Stomach (tissue), 9 donors: ENCODE data around the gene KANK2. TPM values are rescaled to one million over a fixed set of nuclear protein-coding genes. Genes with fewer than 3 reads are reported as not detected.
"Not testable (repeated sequence)": the region's sequence is repeated elsewhere in the genome, so short reads cannot be mapped to it uniquely, and the experiment has no call there.

Source experiments
- DNase-seq, 2 donors: peaks; one replicate each; pipeline versions ENCODE4 v3.0.0 to v3.0.0-alpha.2; 2013 to 2019
- H3K27ac ChIP-seq, 5 donors: fragments of 200-600 bp in 4 of 5; sonication (generic) in 4 of 5; one replicate each; pipeline ENCODE4 v1.5.1; 2013 to 2019; ENCODE audit warnings: mild to moderate bottlenecking in 1 of 5, moderate library complexity in 1 of 5
- H3K27me3 ChIP-seq, 3 donors: fragments of 200-600 bp; sonication (generic); one replicate each; pipeline ENCODE4 v1.5.1; 2017 to 2019; ENCODE audit warnings: mixed run types in 1 of 3
- H3K36me3 ChIP-seq, 4 donors: fragments of 200-600 bp; sonication (generic); 1 replicate in 3 of 4; 2 replicates in 1 of 4; pipeline ENCODE4 v1.5.1; 2016 to 2019
- H3K4me1 ChIP-seq, 4 donors: fragments of 200-600 bp; sonication (generic); one replicate each; pipeline ENCODE4 v1.5.1; 2016 to 2019
- H3K4me3 ChIP-seq, 4 donors: fragments of 200-600 bp; sonication (generic) in 3 of 4; one replicate each; pipeline ENCODE4 v1.5.1; 2016 to 2019; ENCODE audit warnings: mild to moderate bottlenecking in 1 of 4
- H3K9me3 ChIP-seq, 4 donors: fragments of 200-600 bp; sonication (generic); one replicate each; pipeline ENCODE4 v1.5.1; 2016 to 2019
- EP300 ChIP-seq: sonication (generic); formaldehyde crosslinking; IDR thresholded peaks from one replicate; pipeline ENCODE4 v1.6.1; 2017; ENCODE audit warnings: antibody characterized with exemption
- POLR2A ChIP-seq, 4 donors: fragments of 450-650 bp; IDR thresholded peaks; one replicate each; pipeline ENCODE4 v1.6.1; 2016; ENCODE audit warnings: antibody characterized with exemption in 4 of 4, control low read depth in 2 of 4, mild to moderate bottlenecking in 1 of 4, moderate library complexity in 1 of 4
- POLR2AphosphoS5 ChIP-seq, 3 donors: sonication (generic); formaldehyde crosslinking; IDR thresholded peaks; one replicate each; pipeline ENCODE4 v1.6.1; 2016; ENCODE audit warnings: antibody characterized with exemption in 3 of 3
- WGBS, 5 donors: extraction: QIAGEN DNeasy Blood & Tissue Kit in 3 of 5; methylation state at CpG; one replicate each; pipeline versions ENCODE4 v1.1.5 to v1.1.7; 2013 to 2018; 5-methylcytosine and 5-hydroxymethylcytosine counted together
- intact Hi-C: fragments of 100-400 bp; cut with DNase I; formaldehyde crosslinking; loops from one replicate; pipeline ENCODE4 v1.15.1; 2023; ENCODE audit warnings: low total_unique reads
- polyA plus RNA-seq, 3 donors: library from polyadenylated mRNA; stranded (reverse); fragments of 200-250 nt; gene quantifications; one replicate each; pipeline ENCODE4 v1.2.3, GENCODE V29; 2013
- total RNA-seq, 5 donors: library from RNA; depleted of rRNA; stranded (reverse); fragments of >200 nt; gene quantifications; one replicate each; pipeline versions ENCODE4 v1.1.0 to v1.2.3, GENCODE V29; 2014 to 2016
- TF ChIP-seq, protein P1 (sequence below), 7 experiments: fragments of 450-650 bp in 4 of 7; fragments of 200-600 bp in 3 of 7; sonication (generic) in 3 of 7; IDR thresholded peaks; one replicate each; pipeline ENCODE4 v1.5.1; 2016 to 2019; ENCODE audit warnings: antibody characterized with exemption in 7 of 7, control low read depth in 2 of 7, mild to moderate bottlenecking in 1 of 7
- donor health status: healthy with polysubstance abuse.
- donor health status: Bipolar disorder and iron deficiency.
- donor health status: healthy.

Gene KANK2
- total and polyA plus RNA-seq, 8 donors: 82.4 to 415 (median 174) TPM

DNA sequence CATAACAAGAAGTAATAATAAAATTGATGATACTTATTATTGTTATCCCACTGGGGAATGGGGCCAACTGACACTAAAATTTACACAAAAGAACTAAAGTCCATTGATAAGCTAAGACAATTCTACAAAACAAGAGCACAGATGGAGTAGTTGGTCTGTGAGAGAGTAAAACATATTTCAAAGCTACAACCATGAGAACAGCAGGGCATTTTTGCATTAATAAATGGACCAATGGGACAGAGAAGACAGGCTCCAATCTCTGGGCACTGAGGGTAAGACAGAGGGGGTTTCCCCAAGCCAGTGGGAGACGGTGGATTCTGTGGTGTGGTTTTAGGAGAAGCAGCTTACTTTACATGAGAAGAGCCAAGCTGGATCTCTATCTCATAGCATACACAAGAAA lies 14.4 kb downstream of the KANK2 start:
- DNase-seq: no peak
- H3K4me3 ChIP-seq: no peak overlapping the region
- peak overlapping the region in 3 of 5 donors; percentile 77 to 98 (median 94) for H3K27ac ChIP-seq
- no peaks in the 10 kb centered on the region for H3K27me3 ChIP-seq
- peaks cover 42 to 85% (median 60%) of the 10 kb centered on the region in 4 donors for H3K4me1 ChIP-seq
- H3K9me3 ChIP-seq: no peaks in the 10 kb centered on the region
- peaks cover 14 to 64% (median 37%) of the 10 kb centered on the region in 4 donors for H3K36me3 ChIP-seq
- WGBS, 5 donors: 75 to 91% (median 84%) methylated on average over 1 of the region's 1 CpG
- intact Hi-C loops: no loop called here
- no peak for TF ChIP-seq POLR2A (IDR thresholded peaks at IDR 0.05)
- TF ChIP-seq EP300: no peak
- TF ChIP-seq, protein P1, sequence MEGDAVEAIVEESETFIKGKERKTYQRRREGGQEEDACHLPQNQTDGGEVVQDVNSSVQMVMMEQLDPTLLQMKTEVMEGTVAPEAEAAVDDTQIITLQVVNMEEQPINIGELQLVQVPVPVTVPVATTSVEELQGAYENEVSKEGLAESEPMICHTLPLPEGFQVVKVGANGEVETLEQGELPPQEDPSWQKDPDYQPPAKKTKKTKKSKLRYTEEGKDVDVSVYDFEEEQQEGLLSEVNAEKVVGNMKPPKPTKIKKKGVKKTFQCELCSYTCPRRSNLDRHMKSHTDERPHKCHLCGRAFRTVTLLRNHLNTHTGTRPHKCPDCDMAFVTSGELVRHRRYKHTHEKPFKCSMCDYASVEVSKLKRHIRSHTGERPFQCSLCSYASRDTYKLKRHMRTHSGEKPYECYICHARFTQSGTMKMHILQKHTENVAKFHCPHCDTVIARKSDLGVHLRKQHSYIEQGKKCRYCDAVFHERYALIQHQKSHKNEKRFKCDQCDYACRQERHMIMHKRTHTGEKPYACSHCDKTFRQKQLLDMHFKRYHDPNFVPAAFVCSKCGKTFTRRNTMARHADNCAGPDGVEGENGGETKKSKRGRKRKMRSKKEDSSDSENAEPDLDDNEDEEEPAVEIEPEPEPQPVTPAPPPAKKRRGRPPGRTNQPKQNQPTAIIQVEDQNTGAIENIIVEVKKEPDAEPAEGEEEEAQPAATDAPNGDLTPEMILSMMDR (IDR thresholded peaks at IDR 0.05): no peak
- TF ChIP-seq POLR2AphosphoS5 (IDR thresholded peaks at IDR 0.05): no peak

DNA sequence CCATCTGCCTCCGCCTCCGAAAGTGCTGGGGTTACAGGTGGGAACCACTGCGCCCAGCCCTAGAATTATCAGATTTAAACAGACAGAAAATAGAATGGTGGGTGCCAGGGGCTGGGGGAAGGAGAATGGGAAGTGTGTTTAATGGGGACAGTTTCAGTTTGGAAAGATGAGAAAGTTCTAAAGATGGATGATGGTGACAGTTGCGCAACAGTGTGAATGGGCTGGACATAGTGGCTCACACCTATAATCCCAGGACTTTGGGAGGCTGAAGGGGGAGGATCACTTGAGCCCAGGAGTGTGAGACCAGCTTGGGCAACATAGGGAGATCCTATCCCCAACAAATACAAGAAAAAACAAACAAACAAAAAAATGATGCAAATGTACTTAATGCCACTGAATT lies 15.9 kb downstream of the KANK2 start:
- H3K27ac ChIP-seq: peak overlapping the region in 4 of 5 donors; percentile 52 to 94 (median 72)
- H3K36me3 ChIP-seq: peaks cover 19 to 65% (median 44%) of the 10 kb centered on the region in 4 donors
- intact Hi-C loops: no loop called here
- no peak for DNase-seq
- peaks cover 39 to 72% (median 52%) of the 10 kb centered on the region in 4 donors for H3K4me1 ChIP-seq
- H3K4me3 ChIP-seq: no peak overlapping the region
- TF ChIP-seq POLR2AphosphoS5 (IDR thresholded peaks at IDR 0.05) (no peak), POLR2A (IDR thresholded peaks at IDR 0.05) (no peak), EP300 (no peak)
- TF ChIP-seq, protein P1 (IDR thresholded peaks at IDR 0.05): no peak
- H3K9me3 ChIP-seq: no peaks in the 10 kb centered on the region
- WGBS, 5 donors: 86 to 95% (median 90%) methylated on average over 4 of the region's 4 CpGs
- no peaks in the 10 kb centered on the region for H3K27me3 ChIP-seq

DNA sequence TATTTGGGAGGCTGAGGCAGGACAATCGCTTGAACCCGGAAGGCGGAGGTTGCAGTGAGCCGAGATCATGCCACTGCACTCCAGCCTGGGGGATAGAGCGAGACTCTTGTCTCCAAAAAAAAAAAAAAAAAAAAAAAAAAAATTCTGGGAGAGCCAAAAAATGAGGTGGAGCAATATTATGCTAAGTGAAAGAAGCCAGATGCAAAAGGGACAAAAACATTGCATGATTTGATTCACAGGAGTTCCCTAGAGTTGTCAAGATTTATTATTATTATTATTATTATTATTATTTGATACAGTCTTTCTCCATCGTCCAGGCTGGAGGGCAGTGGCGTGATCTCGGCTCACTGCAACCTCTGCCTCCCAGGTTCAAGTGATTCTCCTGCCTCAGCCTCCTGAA lies 16.4 kb downstream of the KANK2 start:
- WGBS, 5 donors: 81 to 89% (median 87%) methylated on average over 8 of the region's 8 CpGs
- peaks cover 19 to 65% (median 45%) of the 10 kb centered on the region in 4 donors for H3K36me3 ChIP-seq
- H3K9me3 ChIP-seq, DNase-seq, intact Hi-C loops, H3K27me3 ChIP-seq, H3K4me3 ChIP-seq: not testable (repeated sequence)
- H3K4me1 ChIP-seq: peaks cover 35 to 67% (median 48%) of the 10 kb centered on the region in 4 donors
- H3K27ac ChIP-seq: peak overlapping the region in 4 of 5 donors; percentile 61 to 94 (median 72)

DNA sequence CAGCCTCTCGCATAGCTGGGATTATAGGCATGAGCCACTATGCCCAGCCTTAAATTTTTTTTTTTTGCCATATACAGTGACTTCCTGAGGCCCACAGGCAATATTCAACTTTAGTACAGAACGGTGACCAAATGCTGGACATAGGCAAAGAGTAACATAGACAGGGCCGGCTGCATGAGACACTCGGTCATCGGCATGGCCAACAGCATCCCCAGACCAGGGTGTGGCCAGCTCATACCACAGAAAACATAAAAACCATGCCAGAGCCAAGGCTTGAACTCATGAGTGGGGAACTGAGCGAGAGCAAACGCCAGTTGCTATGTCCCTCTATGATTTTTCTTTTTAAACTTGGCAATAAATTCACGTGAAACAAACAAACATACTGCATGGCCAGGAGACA lies 17.0 kb downstream of the KANK2 start:
- no peak overlapping the region for H3K4me3 ChIP-seq
- 42 to 70% (median 66%) methylated on average over 8 of the region's 8 CpGs for WGBS, 5 donors
- no peaks in the 10 kb centered on the region for H3K27me3 ChIP-seq
- peaks cover 23 to 65% (median 48%) of the 10 kb centered on the region in 4 donors for H3K36me3 ChIP-seq
- H3K27ac ChIP-seq: peak overlapping the region in 4 of 5 donors; percentile 61 to 94 (median 72)
- DNase-seq: no peak
- intact Hi-C loops: no loop called here
- H3K9me3 ChIP-seq: no peaks in the 10 kb centered on the region
- peaks cover 30 to 60% (median 42%) of the 10 kb centered on the region in 4 donors for H3K4me1 ChIP-seq
- TF ChIP-seq POLR2A (IDR thresholded peaks at IDR 0.05): no peak
- no peak for TF ChIP-seq POLR2AphosphoS5 (IDR thresholded peaks at IDR 0.05)
- TF ChIP-seq, protein P1 (IDR thresholded peaks at IDR 0.05): no peak
- no peak for TF ChIP-seq EP300

DNA sequence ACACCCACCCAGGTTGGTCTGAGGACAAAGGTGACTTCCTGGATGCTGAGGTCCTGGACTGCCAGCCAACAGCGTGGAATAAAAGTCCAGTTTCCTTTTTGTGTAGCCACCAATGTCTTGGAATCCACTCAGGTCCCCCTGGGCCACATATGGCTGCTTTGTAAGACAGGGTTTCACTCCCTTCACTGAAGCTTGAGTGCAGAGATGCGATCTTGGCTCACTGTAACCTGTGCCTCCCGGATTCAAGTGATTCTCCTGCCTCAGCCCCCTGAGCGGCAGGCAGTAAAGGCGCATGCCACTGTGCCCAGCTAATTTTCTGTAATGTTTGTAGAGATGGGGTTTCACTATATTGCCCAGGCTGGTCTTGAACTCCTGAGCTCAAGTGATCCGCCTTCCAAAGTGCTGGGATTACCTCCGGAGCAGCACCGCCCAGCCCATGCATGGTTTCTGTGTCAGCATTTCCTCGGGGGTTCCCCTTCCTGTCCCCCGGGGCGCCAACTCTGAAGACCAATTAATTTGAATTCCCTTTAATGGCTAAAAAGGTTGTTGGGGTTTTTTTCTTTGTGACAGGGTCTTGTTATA lies 17.5 kb downstream of the KANK2 start:
- DNase-seq: no peak
- intact Hi-C loops: no loop called here

DNA sequence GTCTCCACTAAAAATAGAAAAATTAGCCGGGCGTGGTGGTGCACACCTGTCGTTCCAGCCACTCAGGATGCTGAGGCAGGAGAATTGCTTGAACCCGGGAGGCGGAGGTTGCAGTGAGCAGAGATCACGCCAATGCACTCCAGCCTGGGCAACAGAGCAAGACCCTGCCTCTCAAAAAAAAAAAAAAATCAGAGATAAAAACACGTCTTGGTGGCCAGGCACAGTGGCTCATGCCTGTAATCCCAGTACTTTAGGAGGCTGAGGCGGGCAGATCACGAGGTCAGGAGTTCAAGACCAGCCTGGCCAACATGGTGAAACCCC lies 18.2 kb downstream of the KANK2 start:
- peaks cover 21 to 48% (median 30%) of the 10 kb centered on the region in 4 donors for H3K4me1 ChIP-seq
- WGBS, 5 donors: 84 to 92% (median 91%) methylated on average over 7 to 9 of the region's 9 CpGs
- intact Hi-C loops, H3K9me3 ChIP-seq, H3K4me3 ChIP-seq, DNase-seq, H3K27me3 ChIP-seq: not testable (repeated sequence)
- H3K36me3 ChIP-seq: peaks cover 35 to 68% (median 57%) of the 10 kb centered on the region in 4 donors
- peak overlapping the region in 4 of 5 donors; percentile 61 to 94 (median 72) for H3K27ac ChIP-seq

More for the DNA sequence above, 17.5 kb downstream of the KANK2 start:
- no peaks in the 10 kb centered on the region for H3K27me3 ChIP-seq
- peak overlapping the region in 1 of 4 donors; percentile 9 for H3K4me3 ChIP-seq
- peak overlapping the region in 4 of 5 donors; percentile 61 to 94 (median 72) for H3K27ac ChIP-seq
- no peaks in the 10 kb centered on the region for H3K9me3 ChIP-seq
- peaks cover 28 to 65% (median 50%) of the 10 kb centered on the region in 4 donors for H3K36me3 ChIP-seq
- WGBS, 5 donors: 45 to 64% (median 56%) methylated on average over 11 of the region's 11 CpGs
- no peak for TF ChIP-seq POLR2A (IDR thresholded peaks at IDR 0.05)
- TF ChIP-seq, protein P1 (IDR thresholded peaks at IDR 0.05): no peak
- no peak for TF ChIP-seq EP300
- no peak for TF ChIP-seq POLR2AphosphoS5 (IDR thresholded peaks at IDR 0.05)
- H3K4me1 ChIP-seq: peaks cover 25 to 55% (median 37%) of the 10 kb centered on the region in 4 donors
